ENCODE measurements around the gene PPP6R3. TPM values are rescaled to one million over a fixed set of nuclear protein-coding genes. Genes with fewer than 3 reads are reported as not detected.

PPP6R3 gene
- total and polyA plus RNA-seq, 2 of the 8 experiments (the other 6 are each of a cell fraction or from before 2014, with no cell fraction given) = 44.6 to 150 TPM

- H3K9me3 ChIP-seq (ENCODE audit: insufficient read depth in 2 of 2, low read depth in 1 of 2, low read length in 1 of 2) = peaks cover 0 to 7% of the 10 kb centered on the region in 2 experiments; a peak in 1 of 4 replicates
- no peak overlapping the region for H3K4me2 ChIP-seq (ENCODE audit: insufficient read depth in 1 of 2, low read depth in 2 of 2, low read length in 2 of 2)
- no peak for FAIRE-seq
- ChIA-PET POLR2A (ENCODE audit: partially characterized antibody) (interaction anchor here (1.2 kb wide), 1 partner anchor 65 kb away, joined by 3 read pairs; no protein-coding TSS in a partner anchor), CTCF (ENCODE audit: partially characterized antibody) (no interaction called here)
- DNase-seq (ENCODE audit: low read depth in 1 of 2, low spot score in 2 of 2) = no peak
- H3K56ac ChIP-seq (replicated peaks; ENCODE audit: insufficient read length, low read depth, low read length) = no peak overlapping the region
- no peaks in the 10 kb centered on the region for H3K23me2 ChIP-seq (ENCODE audit: low read depth, low read length)
- peaks cover 20 to 27% of the 10 kb centered on the region in 2 experiments for H4K20me1 ChIP-seq (replicated peaks in 1 of 2; ENCODE audit: control insufficient read depth in 1 of 2, insufficient read depth in 2 of 2, low read length in 2 of 2)
- no peak overlapping the region for H3K9ac ChIP-seq (replicated peaks in 1 of 4; ENCODE audit: extremely low read depth in 1 of 4, low read depth in 3 of 4, low read length in 3 of 4)
- H3K4me3 ChIP-seq (ENCODE audit: extremely low read depth in 1 of 4, insufficient read depth in 2 of 4, low read depth in 3 of 4, low read length in 4 of 4) = no peak overlapping the region
- H3K4ac ChIP-seq (replicated peaks; ENCODE audit: insufficient read length, low read depth, low read length) = no peak overlapping the region
- H2BK15ac ChIP-seq (ENCODE audit: low read length) = no peak overlapping the region
- H3K23ac ChIP-seq (ENCODE audit: insufficient read length) = no peak overlapping the region
- H4K91ac ChIP-seq (replicated peaks; ENCODE audit: insufficient read length, low read length) = no peak overlapping the region
- no peak overlapping the region for H3K27ac ChIP-seq (ENCODE audit: low read depth, low read length)
- peaks cover 0 to 8% (median 0%) of the 10 kb centered on the region in 4 experiments; a peak in 3 of 8 replicates for H3K36me3 ChIP-seq (ENCODE audit: control insufficient read depth in 2 of 4, insufficient read depth in 4 of 4, low read length in 3 of 4)
- H2BK20ac ChIP-seq (ENCODE audit: low read length) = no peak overlapping the region
- no peak overlapping the region for H3K18ac ChIP-seq (ENCODE audit: extremely low read depth, low read length)
- H2BK5ac ChIP-seq (ENCODE audit: low read depth, low read length) = no peak overlapping the region
- no peak overlapping the region for H3K14ac ChIP-seq (ENCODE audit: insufficient read length)
- H2AK5ac ChIP-seq (ENCODE audit: low read depth, low read length) = no peak overlapping the region
- H2BK120ac ChIP-seq (replicated peaks; ENCODE audit: low read depth, low read length) = no peak overlapping the region
- H3K4me1 ChIP-seq (replicated peaks in 1 of 4; ENCODE audit: control insufficient read depth in 3 of 4, insufficient read depth in 4 of 4, low read length in 3 of 4) = no peaks in the 10 kb centered on the region
- 0 out of 2 replicates have a peak, but pooled peaks cover 2% of the 10 kb centered on the region for H3K79me1 ChIP-seq (ENCODE audit: low read depth, low read length)
- H4K5ac ChIP-seq (ENCODE audit: insufficient read length, low read depth, low read length) = no peak overlapping the region
- 96% methylated on average over 3 of the region's 3 CpGs; no CpG with 5 or more reads in 1 of the 2 experiments for WGBS, 2 experiments (ENCODE audit: extremely low coverage in 1 of 2, insufficient coverage in 1 of 2, insufficient read length in 1 of 2, insufficient replicate concordance in 2 of 2, low coverage in 1 of 2, low lambda C conversion rate in 2 of 2, missing lambda C conversion rate in 1 of 2)
- peaks cover 64 to 87% of the 10 kb centered on the region in 2 experiments for H3K79me2 ChIP-seq (ENCODE audit: control insufficient read depth in 1 of 2, insufficient read depth in 2 of 2, low read length in 2 of 2)
- no peaks in the 10 kb centered on the region for H3K27me3 ChIP-seq (replicated peaks in 1 of 4; ENCODE audit: control insufficient read depth in 3 of 4, extremely low read depth in 1 of 4, insufficient read depth in 3 of 4, low read length in 3 of 4)
- H2BK12ac ChIP-seq (ENCODE audit: low read depth, low read length) = no peak overlapping the region
- H4K8ac ChIP-seq (ENCODE audit: extremely low read depth, insufficient read depth, low read length) = no peak overlapping the region
- H2AFZ ChIP-seq (ENCODE audit: low read length) = no peak overlapping the region
- no peak for TF ChIP-seq SIRT6 (IDR thresholded peaks at IDR 0.05; ENCODE audit: low read length)
Measured at GRCh38 chr11:68479390-68479789, 18.8 kb downstream of the PPP6R3 start.
